Gastrocnemius medialis (tissue), 4 donors: ENCODE data around the gene TMEM53. TPM values are rescaled to one million over a fixed set of nuclear protein-coding genes. Genes with fewer than 3 reads are reported as not detected.

Experiments
- ATAC-seq, 2 donors: fragments of 150-250 bp; one replicate each; pipeline ENCODE4 v1.9.1; 2016
- DNase-seq, 2 donors: peaks; one replicate each; pipeline ENCODE4 v3.0.0-alpha.2; 2019
- H3K27ac ChIP-seq, 4 donors: fragments of 200-600 bp; sonication (generic); 1 replicate in 1 of 4; 2 replicates in 3 of 4; pipeline ENCODE4 v1.5.1; 2016 to 2018; ENCODE audit warnings: mild to moderate bottlenecking in 2 of 4, moderate library complexity in 1 of 4
- H3K27me3 ChIP-seq, 3 donors: fragments of 200-600 bp; sonication (generic) in 2 of 3; 1 replicate in 1 of 3; 2 replicates in 2 of 3; pipeline versions ENCODE4 v1.5.1 to v1.6.0; 2016 to 2019; ENCODE audit warnings: mild to moderate bottlenecking in 1 of 3, moderate library complexity in 1 of 3
- H3K36me3 ChIP-seq, 2 donors: fragments of 200-600 bp; sonication (generic) in 1 of 2; one replicate each; pipeline ENCODE4 v1.5.1; 2017 to 2018
- H3K4me1 ChIP-seq, 2 donors: fragments of 200-600 bp; sonication (generic) in 1 of 2; one replicate each; pipeline ENCODE4 v1.5.1; 2016 to 2017; ENCODE audit warnings: mild to moderate bottlenecking in 2 of 2
- H3K4me3 ChIP-seq, 4 donors: fragments of 200-600 bp; sonication (generic) in 3 of 4; 1 replicate in 1 of 4; 2 replicates in 3 of 4; pipeline ENCODE4 v1.5.1; 2016 to 2019; ENCODE audit warnings: mild to moderate bottlenecking in 2 of 4
- H3K9me3 ChIP-seq, 3 donors: fragments of 200-600 bp; sonication (generic) in 2 of 3; 1 replicate in 1 of 3; 2 replicates in 2 of 3; pipeline ENCODE4 v1.5.1; 2016 to 2019
- CTCF ChIP-seq, 5 experiments: fragments of 450-650 bp in 3 of 5; fragments of 200-600 bp in 2 of 5; sonication (generic) in 2 of 5; IDR thresholded peaks in 4 of 5; conservative IDR thresholded peaks in 1 of 5; 1 replicate in 4 of 5; 2 replicates in 1 of 5; pipeline ENCODE4 v1.5.1; 2016 to 2019; ENCODE audit warnings: antibody characterized with exemption in 5 of 5, mild to moderate bottlenecking in 3 of 5, moderate library complexity in 3 of 5
- POLR2A ChIP-seq, 2 donors: fragments of 450-650 bp; IDR thresholded peaks; one replicate each; pipeline ENCODE4 v1.6.1; 2017; ENCODE audit warnings: antibody characterized with exemption in 2 of 2, mild to moderate bottlenecking in 2 of 2, moderate library complexity in 2 of 2
- in situ Hi-C, 4 donors: fragments of 200-750 bp; cut with MboI; loops; one replicate each; pipeline versions ENCODE4 v1.15.0 to v1.8.0; 2017; ENCODE audit warnings: low sequenced_read_pairs in 4 of 4
- intact Hi-C: fragments of 100-400 bp; cut with DNase I; formaldehyde crosslinking; loops from one replicate; pipeline ENCODE4 v1.15.1; 2023; ENCODE audit warnings: low total_unique reads
- total RNA-seq, 4 donors: library from RNA; depleted of rRNA; stranded (reverse); fragments of >200 nt; gene quantifications; one replicate each; pipeline versions ENCODE4 v1.1.0 to v1.2.3, GENCODE V29; 2016

TMEM53 gene
- total RNA-seq, 4 donors from 2014 or later, result 2.6 to 5.9 (median 4.2) TPM

GRCh38 chr1:44707112-44707881, 33.0 kb upstream of the TMEM53 start:
- DNase-seq (no peak), ATAC-seq (no peak)
- Histone ChIP-seq H3K36me3 (no peaks in the 10 kb centered on the region), H3K27ac (no peak overlapping the region), H3K27me3 (no peaks in the 10 kb centered on the region), H3K4me1 (peaks cover 0 to 4% of the 10 kb centered on the region in 2 donors), H3K9me3 (no peaks in the 10 kb centered on the region), H3K4me3 (no peak overlapping the region)
- no peak for TF ChIP-seq POLR2A (IDR thresholded peaks at IDR 0.05)
- TF ChIP-seq CTCF (IDR thresholded peaks at IDR 0.05 in 4 of 5, conservative IDR thresholded peaks at IDR 0.05 in 1 of 5), result no peak
- intact Hi-C loops (no loop called here), in situ Hi-C loops (no loop called here)

GRCh38 chr1:44705938-44706337, 31.7 kb upstream of the TMEM53 start:
- H3K9me3 ChIP-seq, result no peaks in the 10 kb centered on the region
- ATAC-seq, result no peak
- TF ChIP-seq POLR2A (IDR thresholded peaks at IDR 0.05) (no peak), CTCF (IDR thresholded peaks at IDR 0.05 in 4 of 5, conservative IDR thresholded peaks at IDR 0.05 in 1 of 5) (no peak)
- DNase-seq, result no peak
- in situ Hi-C loops, result no loop called here
- no peaks in the 10 kb centered on the region for H3K36me3 ChIP-seq
- H3K27me3 ChIP-seq, result no peaks in the 10 kb centered on the region
- no peak overlapping the region for H3K4me3 ChIP-seq
- no peak overlapping the region for H3K27ac ChIP-seq
- intact Hi-C loops, result no loop called here
- H3K4me1 ChIP-seq, result peaks cover 0 to 4% of the 10 kb centered on the region in 2 donors

GRCh38 chr1:44705470-44705869, 31.2 kb upstream of the TMEM53 start:
- ATAC-seq (no peak), DNase-seq (no peak)
- Histone ChIP-seq H3K27ac (no peak overlapping the region), H3K36me3 (no peaks in the 10 kb centered on the region), H3K4me3 (no peak overlapping the region), H3K27me3 (no peaks in the 10 kb centered on the region), H3K4me1 (peaks cover 0 to 4% of the 10 kb centered on the region in 2 donors), H3K9me3 (no peaks in the 10 kb centered on the region)
- intact Hi-C loops (no loop called here), in situ Hi-C loops (no loop called here)
- no peak for TF ChIP-seq POLR2A (IDR thresholded peaks at IDR 0.05)
- TF ChIP-seq CTCF (IDR thresholded peaks at IDR 0.05 in 4 of 5, conservative IDR thresholded peaks at IDR 0.05 in 1 of 5), result no peak

- no peaks in the 10 kb centered on the region for H3K4me1 ChIP-seq
- no peaks in the 10 kb centered on the region for H3K36me3 ChIP-seq
- no peak overlapping the region for H3K4me3 ChIP-seq
- no peaks in the 10 kb centered on the region for H3K27me3 ChIP-seq
- ATAC-seq (no peak), DNase-seq (no peak)
- H3K9me3 ChIP-seq, result no peaks in the 10 kb centered on the region
- no peak overlapping the region for H3K27ac ChIP-seq
- in situ Hi-C loops, result no loop called here
- intact Hi-C loops, result no loop called here
- no peak for TF ChIP-seq CTCF (IDR thresholded peaks at IDR 0.05 in 4 of 5, conservative IDR thresholded peaks at IDR 0.05 in 1 of 5)
- TF ChIP-seq POLR2A (IDR thresholded peaks at IDR 0.05), result no peak
These were observed 26.9 kb upstream of the TMEM53 start for GRCh38 chr1:44701141-44701573.
